Activated CD8-positive, alpha-beta memory T cell treated with anti-CD3 and anti-CD28 coated beads, Interleukin-2, amount 10 ng/mL, durations not matched to agents 7 days and 5 days (primary cell): Measurements from ENCODE around the gene FAM180A. TPM values are rescaled to one million over a fixed set of nuclear protein-coding genes. Genes with fewer than 3 reads are reported as not detected.

Experiments
- ATAC-seq: fragments of 150-1000 bp; cut with Tn5 transposase; one replicate; pipeline ENCODE4 v1.10.0; 2021; ENCODE audit warnings: moderate library complexity
- CTCF ChIA-PET: fragments of 350-600 bp; sonication (Branson Sonifier 250); formaldehyde crosslinking; loops from one replicate; lab custom pipeline; 2021; ENCODE audit warnings: antibody characterized with exemption; lab: Charles Lee
- DNase-seq: peaks from one replicate; pipeline ENCODE4 v3.0.0-alpha.2; 2020
- H3K27ac Mint-ChIP-seq: one replicate; pipeline ENCODE4 v1.8.0; 2021; ENCODE audit warnings: mild to moderate bottlenecking, mixed read lengths
- H3K27me3 Mint-ChIP-seq: one replicate; pipeline ENCODE4 v1.8.0; 2021; ENCODE audit warnings: mixed read lengths
- H3K36me3 Mint-ChIP-seq: one replicate; pipeline ENCODE4 v1.8.0; 2021; ENCODE audit warnings: mild to moderate bottlenecking, mixed read lengths
- H3K4me1 Mint-ChIP-seq: one replicate; pipeline ENCODE4 v1.8.0; 2021; ENCODE audit warnings: mixed read lengths
- H3K4me3 Mint-ChIP-seq: one replicate; pipeline ENCODE4 v1.8.0; 2021; ENCODE audit warnings: mild to moderate bottlenecking, moderate library complexity, mixed read lengths
- H3K9me3 Mint-ChIP-seq: one replicate; pipeline ENCODE4 v1.8.0; 2022; ENCODE audit warnings: low read depth, mixed read lengths
- total RNA-seq, 2 experiments: library from RNA; stranded (reverse); gene quantifications; one replicate each; pipeline ENCODE4 v1.2.3, GENCODE V29; 2021

Gene FAM180A
- total RNA-seq, 2 experiments from 2014 or later: not detected

GRCh38 chr7:135763261-135763660 lies 14.6 kb upstream of the FAM180A start:
- Mint-ChIP-seq H3K27ac (no peak overlapping the region), H3K9me3 (no peaks in the 10 kb centered on the region), H3K27me3 (peaks cover 43% of the 10 kb centered on the region), H3K36me3 (no peaks in the 10 kb centered on the region), H3K4me1 (peaks cover 2% of the 10 kb centered on the region), H3K4me3 (no peak overlapping the region)
- ATAC-seq (no peak), DNase-seq (no peak)
- CTCF ChIA-PET: no interaction called here

GRCh38 chr7:135761751-135762488 lies 13.3 kb upstream of the FAM180A start:
- Mint-ChIP-seq H3K27ac (no peak overlapping the region), H3K27me3 (peaks cover 44% of the 10 kb centered on the region), H3K4me3 (no peak overlapping the region), H3K9me3 (no peaks in the 10 kb centered on the region), H3K36me3 (no peaks in the 10 kb centered on the region), H3K4me1 (peaks cover 2% of the 10 kb centered on the region)
- CTCF ChIA-PET: no interaction called here
- ATAC-seq (no peak), DNase-seq (no peak)

DNA sequence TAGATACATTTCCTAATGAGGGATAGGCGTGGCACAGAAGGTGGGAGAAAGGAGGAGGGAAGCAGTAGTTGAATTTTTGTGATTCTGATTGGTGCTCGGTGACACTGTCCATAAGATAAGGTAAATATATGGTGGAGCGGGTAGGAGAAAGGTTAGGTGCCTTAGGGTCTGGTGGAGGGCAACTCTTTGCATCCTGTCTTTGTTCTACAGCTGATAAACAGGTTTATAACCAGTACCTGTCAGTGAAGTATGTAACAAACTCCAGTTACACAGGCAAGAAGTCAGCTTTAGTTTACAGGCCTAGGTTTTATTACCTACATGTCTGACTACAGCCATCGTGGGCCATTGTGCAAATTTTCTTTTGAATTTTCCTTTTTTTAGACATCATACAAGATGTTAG lies 10.9 kb upstream of the FAM180A start:
- Mint-ChIP-seq H3K9me3 (no peaks in the 10 kb centered on the region), H3K27me3 (peaks cover 42% of the 10 kb centered on the region), H3K4me1 (peaks cover 2% of the 10 kb centered on the region), H3K27ac (no peak overlapping the region), H3K36me3 (no peaks in the 10 kb centered on the region), H3K4me3 (no peak overlapping the region)
- DNase-seq: no peak
- ATAC-seq: no peak
- CTCF ChIA-PET: no interaction called here

DNA sequence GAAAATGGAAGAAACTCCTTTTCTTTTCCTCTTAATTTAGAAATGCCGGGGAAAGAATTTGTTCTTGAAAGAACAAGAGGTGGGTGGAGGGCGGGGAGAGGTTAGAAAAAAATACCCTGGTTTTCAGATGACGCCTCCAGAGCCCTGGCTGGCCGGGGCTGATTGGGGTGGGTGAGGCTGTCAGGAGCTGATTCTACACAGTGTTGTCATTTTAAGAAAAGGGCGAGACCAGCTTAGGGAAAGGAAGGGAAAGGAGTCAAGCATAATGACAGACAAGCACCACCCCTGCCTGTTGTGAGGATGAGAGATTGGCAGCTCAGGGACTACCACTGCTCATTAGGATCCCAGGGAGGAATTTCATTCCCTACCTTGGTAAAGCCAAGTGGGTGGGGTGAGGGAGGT lies 9.9 kb upstream of the FAM180A start:
- Mint-ChIP-seq H3K27me3 (peaks cover 38% of the 10 kb centered on the region), H3K36me3 (no peaks in the 10 kb centered on the region), H3K4me3 (no peak overlapping the region), H3K27ac (no peak overlapping the region), H3K9me3 (no peaks in the 10 kb centered on the region), H3K4me1 (peaks cover 2% of the 10 kb centered on the region)
- CTCF ChIA-PET: no interaction called here
- ATAC-seq (no peak), DNase-seq (no peak)

- Mint-ChIP-seq H3K27me3 (peaks cover 38% of the 10 kb centered on the region), H3K27ac (no peak overlapping the region), H3K36me3 (no peaks in the 10 kb centered on the region), H3K9me3 (no peaks in the 10 kb centered on the region), H3K4me1 (peaks cover 2% of the 10 kb centered on the region), H3K4me3 (no peak overlapping the region)
- DNase-seq (no peak), ATAC-seq (no peak)
- CTCF ChIA-PET: no interaction called here
Measured at GRCh38 chr7:135757719-135758411, 9.3 kb upstream of the FAM180A start.

DNA sequence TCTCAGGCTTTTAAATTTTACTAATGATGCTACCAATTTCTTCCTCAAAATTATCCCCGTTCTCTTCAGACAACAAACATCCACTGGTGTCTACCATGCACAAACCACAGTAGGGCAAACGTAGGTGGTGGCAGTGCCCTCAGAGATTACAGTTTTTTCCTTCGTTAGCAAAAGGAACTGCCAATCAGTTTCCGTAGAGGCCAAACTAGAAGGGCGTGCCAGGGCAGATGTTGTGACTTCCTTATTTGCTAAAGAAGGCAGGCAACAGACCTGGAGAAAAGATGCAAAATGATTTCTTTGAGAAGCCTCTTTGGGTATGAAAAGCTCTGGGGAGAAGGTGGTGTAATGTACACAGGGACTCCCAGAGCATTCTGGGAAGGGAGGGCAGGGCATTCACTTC lies 7.6 kb upstream of the FAM180A start:
- Mint-ChIP-seq H3K36me3 (no peaks in the 10 kb centered on the region), H3K4me3 (no peak overlapping the region), H3K27me3 (peaks cover 35% of the 10 kb centered on the region), H3K27ac (no peak overlapping the region), H3K4me1 (no peaks in the 10 kb centered on the region), H3K9me3 (no peaks in the 10 kb centered on the region)
- no peak for DNase-seq
- ATAC-seq: no peak
- CTCF ChIA-PET: no interaction called here

DNA sequence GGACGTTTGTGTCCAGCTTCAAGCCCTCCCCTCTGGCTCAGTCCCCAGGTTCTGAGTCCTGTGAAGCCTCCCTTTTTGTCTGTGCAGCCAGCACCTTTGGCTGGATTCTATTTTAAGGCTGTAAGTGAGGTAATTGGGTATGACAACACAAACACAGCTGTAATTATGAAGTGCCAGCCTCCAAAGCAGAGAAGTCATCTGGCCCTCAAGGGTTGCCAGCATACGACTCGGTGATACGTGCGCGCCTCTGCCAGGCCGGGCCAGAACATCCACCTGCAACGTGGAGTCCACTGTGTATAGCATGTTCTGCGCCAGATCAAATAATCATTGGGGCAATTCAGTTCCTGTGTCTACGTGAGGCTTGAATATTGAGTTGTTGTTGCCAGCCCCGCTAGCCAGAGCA lies 6.7 kb upstream of the FAM180A start:
- DNase-seq (no peak), ATAC-seq (no peak)
- H3K9me3 Mint-ChIP-seq: no peaks in the 10 kb centered on the region
- no peaks in the 10 kb centered on the region for H3K36me3 Mint-ChIP-seq
- H3K4me1 Mint-ChIP-seq: no peaks in the 10 kb centered on the region
- H3K27ac Mint-ChIP-seq: no peak overlapping the region
- H3K27me3 Mint-ChIP-seq: peaks cover 31% of the 10 kb centered on the region
- no peak overlapping the region for H3K4me3 Mint-ChIP-seq
- CTCF ChIA-PET: no interaction called here

DNA sequence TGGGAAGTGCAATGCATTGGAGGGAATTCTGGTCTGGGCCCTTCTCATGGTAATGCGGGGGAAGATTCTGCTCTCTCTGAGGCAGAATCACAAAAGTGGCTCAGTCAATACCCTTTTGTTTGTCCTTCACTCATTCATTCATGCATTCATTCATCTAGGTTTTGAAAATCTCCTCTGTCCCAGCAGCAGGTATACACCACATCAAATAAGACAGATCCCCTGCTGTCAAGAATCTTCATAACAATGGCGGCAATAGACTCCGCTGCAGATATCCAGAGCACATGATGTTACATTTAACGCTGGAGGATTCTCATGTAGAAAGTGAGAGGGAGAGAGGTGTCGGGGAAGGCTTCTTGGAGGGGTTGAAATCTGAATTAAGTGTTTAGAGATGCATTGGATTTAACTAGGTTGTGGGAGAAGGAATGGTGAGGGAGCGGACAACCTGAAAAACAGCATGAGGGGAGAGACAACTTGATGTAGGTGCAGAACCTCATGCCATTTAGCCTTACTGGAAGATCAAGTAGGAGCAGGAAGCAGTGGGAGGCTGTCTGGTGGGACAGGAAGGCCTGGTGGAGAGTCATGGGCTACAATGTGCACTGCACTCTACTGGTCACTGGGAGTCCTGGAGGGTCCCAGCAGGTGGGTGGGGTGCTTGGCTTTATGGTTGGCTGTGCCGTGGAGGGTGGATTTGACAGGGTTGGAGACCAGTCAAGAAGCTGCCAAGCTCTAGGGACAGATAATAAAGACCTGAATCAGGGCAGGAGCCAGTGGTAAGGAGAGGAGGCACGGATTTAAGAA lies 5.2 kb upstream of the FAM180A start:
- H3K27ac Mint-ChIP-seq: no peak overlapping the region
- DNase-seq (no peak), ATAC-seq (no peak)
- no peak overlapping the region for H3K4me3 Mint-ChIP-seq
- H3K4me1 Mint-ChIP-seq: no peaks in the 10 kb centered on the region
- CTCF ChIA-PET: no interaction called here
- peaks cover 20% of the 10 kb centered on the region for H3K27me3 Mint-ChIP-seq
- no peaks in the 10 kb centered on the region for H3K36me3 Mint-ChIP-seq
- H3K9me3 Mint-ChIP-seq: no peaks in the 10 kb centered on the region

DNA sequence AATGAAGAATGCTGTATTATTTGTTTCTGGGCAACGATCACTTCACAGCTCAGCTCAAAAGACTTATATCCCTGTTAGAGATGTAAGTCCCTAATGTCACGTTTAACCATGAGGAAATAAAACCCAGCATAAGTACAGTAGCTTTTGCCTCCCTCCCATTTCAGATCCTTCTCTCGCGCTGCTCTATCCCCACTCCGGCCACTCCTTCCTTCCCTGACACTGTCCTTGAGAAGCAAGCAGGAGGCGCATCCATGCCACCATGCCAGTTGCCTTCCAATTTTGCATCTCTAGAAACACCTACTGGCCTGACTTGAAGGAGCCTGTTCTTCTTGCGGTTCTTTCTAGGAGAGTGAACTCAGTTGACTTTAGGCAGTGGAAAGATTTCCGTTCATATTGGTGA lies 1.2 kb downstream of the FAM180A start:
- DNase-seq: no peak
- H3K4me3 Mint-ChIP-seq: no peak overlapping the region
- peaks cover 15% of the 10 kb centered on the region for H3K27me3 Mint-ChIP-seq
- H3K36me3 Mint-ChIP-seq: no peaks in the 10 kb centered on the region
- no peaks in the 10 kb centered on the region for H3K9me3 Mint-ChIP-seq
- CTCF ChIA-PET: no interaction called here
- no peak for ATAC-seq
- H3K4me1 Mint-ChIP-seq: no peaks in the 10 kb centered on the region
- no peak overlapping the region for H3K27ac Mint-ChIP-seq

DNA sequence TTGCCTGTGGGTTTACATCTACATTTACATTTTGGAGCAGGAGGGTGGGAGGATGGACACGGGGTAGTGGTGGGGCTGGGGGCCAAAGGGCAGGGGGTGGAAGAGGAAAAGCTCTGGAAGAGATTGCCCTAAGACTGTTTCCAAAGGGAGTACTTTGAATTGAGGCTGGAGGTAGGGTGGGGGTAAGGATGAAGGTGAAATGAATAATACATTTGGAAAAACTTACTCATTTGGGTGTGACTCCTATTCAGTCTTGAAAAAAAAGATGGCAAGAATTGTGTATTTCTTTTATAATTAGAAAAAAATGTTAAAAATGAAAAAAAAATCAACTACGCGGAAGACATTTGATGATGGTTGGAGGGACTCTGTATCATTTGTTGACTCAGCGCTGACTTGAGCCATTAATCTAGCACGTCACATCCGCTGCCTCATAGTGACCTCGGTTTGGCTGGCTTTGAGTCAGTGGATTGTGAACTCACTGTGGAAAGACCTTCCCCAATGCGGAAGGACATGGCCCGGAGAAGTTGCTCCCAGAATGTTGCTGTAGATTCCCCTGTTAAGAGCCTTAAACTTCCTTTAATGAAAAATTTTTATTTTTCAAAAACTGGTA lies 2.8 kb downstream of the FAM180A start:
- H3K36me3 Mint-ChIP-seq: no peaks in the 10 kb centered on the region
- H3K4me1 Mint-ChIP-seq: no peaks in the 10 kb centered on the region
- no peak overlapping the region for H3K27ac Mint-ChIP-seq
- DNase-seq: no peak
- no peak overlapping the region for H3K4me3 Mint-ChIP-seq
- no peaks in the 10 kb centered on the region for H3K9me3 Mint-ChIP-seq
- CTCF ChIA-PET: no interaction called here
- H3K27me3 Mint-ChIP-seq: peaks cover 15% of the 10 kb centered on the region
- ATAC-seq: no peak

DNA sequence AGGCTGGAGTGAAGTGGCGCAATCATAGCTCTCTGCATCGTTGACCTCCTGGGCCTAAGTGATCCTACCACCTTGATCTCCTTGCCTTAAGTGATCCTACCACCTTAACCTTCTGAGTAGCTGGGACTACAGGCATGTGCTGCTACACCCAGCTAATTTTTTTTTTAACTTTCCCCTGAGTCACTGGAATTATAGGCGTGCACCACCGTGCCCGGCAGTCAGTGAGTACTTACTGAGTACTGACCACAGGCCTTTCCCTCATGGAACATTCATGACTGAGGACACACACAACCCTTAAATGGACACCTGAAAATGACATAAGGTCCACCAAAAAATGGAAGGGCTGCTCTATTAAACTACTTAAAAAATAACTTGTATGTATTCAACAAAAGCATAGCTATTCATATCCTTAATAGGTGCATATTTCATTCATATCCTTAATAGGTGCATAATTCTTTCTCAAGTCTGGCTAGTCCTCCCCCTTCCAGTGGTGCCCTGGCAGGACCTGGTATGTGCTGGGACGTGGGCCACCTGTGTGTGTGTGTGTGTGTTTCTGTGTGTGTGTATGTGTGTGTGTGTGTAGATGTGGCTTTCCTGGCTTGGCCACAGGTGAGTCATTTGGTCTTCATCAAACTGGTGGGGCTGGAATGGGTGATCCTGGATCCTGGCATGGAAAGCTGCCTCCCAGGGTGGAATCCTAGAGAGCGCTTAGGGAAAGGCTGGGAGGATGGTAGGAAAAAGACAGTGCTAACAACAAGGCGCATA lies 3.5 kb downstream of the FAM180A start:
- no peaks in the 10 kb centered on the region for H3K4me1 Mint-ChIP-seq
- no peak for ATAC-seq
- CTCF ChIA-PET: interaction anchor here (1.1 kb wide), 1 partner anchor 56 kb away, joined by 3 read pairs; no protein-coding TSS in a partner anchor
- no peaks in the 10 kb centered on the region for H3K36me3 Mint-ChIP-seq
- DNase-seq: no peak
- H3K27ac Mint-ChIP-seq: no peak overlapping the region
- no peak overlapping the region for H3K4me3 Mint-ChIP-seq
- peaks cover 15% of the 10 kb centered on the region for H3K27me3 Mint-ChIP-seq
- no peaks in the 10 kb centered on the region for H3K9me3 Mint-ChIP-seq

DNA sequence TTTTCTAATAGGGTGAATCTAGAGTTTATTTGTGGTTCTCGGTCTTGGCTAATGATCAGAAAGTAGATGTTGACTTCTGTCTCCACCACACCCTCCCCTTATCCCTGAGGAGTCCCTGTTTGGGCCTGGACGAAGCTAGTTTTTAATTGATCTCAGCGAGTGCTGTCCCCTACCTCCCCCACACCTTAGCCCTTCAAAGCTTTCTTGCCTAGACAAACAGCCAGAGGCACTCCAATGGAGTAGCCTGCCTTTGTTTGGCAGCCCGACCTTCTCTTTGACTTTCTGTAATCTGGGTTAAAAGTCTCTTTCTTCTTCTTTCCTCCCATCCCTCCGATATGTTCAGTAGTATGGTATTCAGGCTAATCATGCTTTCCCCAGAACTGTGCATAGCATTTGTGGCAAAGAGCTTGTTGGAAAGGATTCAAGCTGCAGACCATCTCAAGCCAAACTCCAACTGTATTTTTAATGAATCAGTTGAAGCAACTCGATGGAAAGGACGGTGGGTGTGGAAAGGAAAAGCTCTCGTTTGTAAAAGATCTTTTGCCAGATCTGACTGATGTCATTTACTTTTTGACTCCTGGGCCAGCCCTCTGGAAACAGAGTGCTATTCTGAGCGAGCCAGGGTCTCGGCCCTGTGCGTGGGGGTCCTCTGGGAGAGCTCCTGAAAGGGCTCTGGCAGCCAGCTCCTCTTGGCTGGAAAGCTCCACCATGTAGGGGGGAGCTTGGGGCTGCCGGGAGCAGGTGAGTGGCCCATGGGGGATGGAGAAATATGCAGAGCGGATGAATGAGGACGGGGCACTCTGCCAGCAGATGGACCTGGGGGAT lies 4.5 kb downstream of the FAM180A start:
- H3K27ac Mint-ChIP-seq: no peak overlapping the region
- ATAC-seq (no peak), DNase-seq (no peak)
- no peaks in the 10 kb centered on the region for H3K9me3 Mint-ChIP-seq
- CTCF ChIA-PET: interaction anchor here (1.1 kb wide), 1 partner anchor 57 kb away, joined by 3 read pairs; no protein-coding TSS in a partner anchor
- no peak overlapping the region for H3K4me3 Mint-ChIP-seq
- peaks cover 15% of the 10 kb centered on the region for H3K27me3 Mint-ChIP-seq
- no peaks in the 10 kb centered on the region for H3K36me3 Mint-ChIP-seq
- H3K4me1 Mint-ChIP-seq: no peaks in the 10 kb centered on the region
